Measurements from ENCODE around the gene CDRT4. TPM values are rescaled to one million over a fixed set of nuclear protein-coding genes. Genes with fewer than 3 reads are reported as not detected.

CDRT4 gene
- total RNA-seq = 1 to 10 TPM; 1.8 to 8.7 (median 7.0) TPM

GRCh38 chr17:15467592-15467991 is at the start of gene CDRT4:
Gene CDRT4, minus strand, starts transcription at chr17:15467621. Its CDS starts 27,383 bp downstream, at chr17:15440238.
- TF ChIP-seq, protein P1, sequence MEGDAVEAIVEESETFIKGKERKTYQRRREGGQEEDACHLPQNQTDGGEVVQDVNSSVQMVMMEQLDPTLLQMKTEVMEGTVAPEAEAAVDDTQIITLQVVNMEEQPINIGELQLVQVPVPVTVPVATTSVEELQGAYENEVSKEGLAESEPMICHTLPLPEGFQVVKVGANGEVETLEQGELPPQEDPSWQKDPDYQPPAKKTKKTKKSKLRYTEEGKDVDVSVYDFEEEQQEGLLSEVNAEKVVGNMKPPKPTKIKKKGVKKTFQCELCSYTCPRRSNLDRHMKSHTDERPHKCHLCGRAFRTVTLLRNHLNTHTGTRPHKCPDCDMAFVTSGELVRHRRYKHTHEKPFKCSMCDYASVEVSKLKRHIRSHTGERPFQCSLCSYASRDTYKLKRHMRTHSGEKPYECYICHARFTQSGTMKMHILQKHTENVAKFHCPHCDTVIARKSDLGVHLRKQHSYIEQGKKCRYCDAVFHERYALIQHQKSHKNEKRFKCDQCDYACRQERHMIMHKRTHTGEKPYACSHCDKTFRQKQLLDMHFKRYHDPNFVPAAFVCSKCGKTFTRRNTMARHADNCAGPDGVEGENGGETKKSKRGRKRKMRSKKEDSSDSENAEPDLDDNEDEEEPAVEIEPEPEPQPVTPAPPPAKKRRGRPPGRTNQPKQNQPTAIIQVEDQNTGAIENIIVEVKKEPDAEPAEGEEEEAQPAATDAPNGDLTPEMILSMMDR (IDR thresholded peaks at IDR 0.05; ENCODE audit: low read depth) = no peak

DNA sequence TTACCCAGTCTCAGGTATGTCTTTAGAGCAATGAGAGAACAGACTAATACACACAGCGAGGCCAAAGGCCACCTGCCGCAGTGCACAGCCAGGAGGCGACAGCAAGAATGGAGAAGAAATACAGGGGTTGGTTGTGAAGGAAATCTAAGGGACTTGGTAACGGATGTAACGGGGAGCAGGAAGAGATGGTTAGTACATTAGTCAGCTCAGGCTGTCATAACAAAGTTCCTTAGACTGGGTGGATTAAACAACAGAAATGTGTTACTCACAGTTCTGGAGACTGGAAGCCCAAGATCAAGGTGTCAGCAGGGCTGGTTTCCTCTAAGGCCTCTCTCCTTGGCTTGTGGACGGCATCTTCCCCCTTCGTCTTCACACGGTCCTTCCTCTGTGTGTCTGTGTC is 48.7 kb upstream of the CDRT4 start:
- TF ChIP-seq, protein P1 (IDR thresholded peaks at IDR 0.05; ENCODE audit: low read depth) = no peak

DNA sequence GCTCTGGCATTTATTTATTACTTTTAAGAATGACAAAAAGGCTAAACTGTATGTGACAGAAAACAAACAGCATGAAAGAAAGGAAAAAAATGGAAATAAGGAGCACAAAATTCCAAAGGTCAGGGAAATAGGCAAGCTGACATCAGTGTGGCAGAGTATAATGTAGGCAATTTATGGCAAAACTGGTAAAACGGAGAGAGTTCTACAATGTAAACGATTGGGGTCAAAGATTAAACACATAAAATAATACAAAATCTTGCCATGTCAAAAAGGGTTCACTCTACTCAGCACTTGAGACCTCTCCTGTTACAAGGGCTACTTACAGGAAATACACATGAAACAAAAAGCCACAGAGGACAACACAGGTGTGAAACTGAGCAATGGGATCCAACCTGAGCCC is 47.0 kb upstream of the CDRT4 start:
- TF ChIP-seq, protein P1 (IDR thresholded peaks at IDR 0.05; ENCODE audit: low read depth) = no peak

- TF ChIP-seq, protein P1 (IDR thresholded peaks at IDR 0.05; ENCODE audit: low read depth) = no peak
Measured at GRCh38 chr17:15513856-15514459, 46.5 kb upstream of the CDRT4 start.

- TF ChIP-seq, protein P1 (IDR thresholded peaks at IDR 0.05; ENCODE audit: low read depth) = no peak
Measured at GRCh38 chr17:15513058-15513791, 45.8 kb upstream of the CDRT4 start.

DNA sequence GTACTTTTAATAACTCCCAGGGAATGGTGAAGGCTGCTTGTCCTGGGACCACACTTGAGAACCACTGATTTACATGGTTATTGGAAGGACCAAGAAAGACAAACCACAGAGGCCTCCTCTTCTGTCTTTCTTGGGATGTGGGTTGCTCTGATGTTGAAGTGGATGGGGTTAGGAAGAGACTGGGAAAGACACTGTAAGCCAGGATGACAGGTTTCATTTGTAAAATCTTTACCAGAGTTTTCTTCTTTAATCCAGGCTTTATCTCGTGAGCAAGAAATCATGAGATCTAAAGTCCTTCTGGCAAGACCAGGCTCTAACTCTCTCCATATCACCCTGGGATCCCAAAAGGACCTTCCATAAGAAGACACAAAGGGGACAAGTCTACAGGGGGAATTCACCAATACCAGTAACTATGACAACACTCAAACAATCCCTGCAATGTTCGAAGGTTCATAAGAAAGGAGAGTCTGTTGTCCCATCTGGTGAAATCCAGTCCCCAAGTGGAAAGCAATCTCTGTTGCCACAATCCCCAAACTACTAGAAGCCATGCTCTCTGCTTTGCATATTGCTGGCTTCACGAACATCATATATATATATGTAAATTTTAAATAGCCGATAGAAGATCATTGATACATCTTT is 44.8 kb upstream of the CDRT4 start:
- TF ChIP-seq, protein P1 (IDR thresholded peaks at IDR 0.05; ENCODE audit: low read depth) = no peak

GRCh38 chr17:15511142-15511541 is 43.7 kb upstream of the CDRT4 start:
- TF ChIP-seq, protein P1 (IDR thresholded peaks at IDR 0.05; ENCODE audit: low read depth) = no peak

All from subcutaneous adipose tissue (tissue), 4 donors.